DOHH2 (cell line): ENCODE data around the gene NEDD4L.

Experiments used
- H3F3A ChIP-seq: fragments of 200-600 bp; sonication (generic), shearing (Covaris generic); 2 replicates; pipeline ENCODE4 v1.6.0; 2016; ENCODE audit warnings: antibody characterized with exemption, mild to moderate bottlenecking; ENCODE audit not compliant: control insufficient read depth, insufficient read depth
- H3K27ac ChIP-seq: fragments of 200-600 bp; sonication (generic); 2 replicates; pipeline ENCODE4 v1.5.1; 2014; ENCODE audit warnings: low read depth, mild to moderate bottlenecking, low read length, moderate library complexity
- H3K27me3 ChIP-seq: fragments of 200-600 bp; sonication (generic); 2 replicates; pipeline ENCODE4 v1.6.1; 2014; ENCODE audit warnings: mild to moderate bottlenecking, low read length, mixed read lengths; ENCODE audit not compliant: control insufficient read depth
- H3K36me3 ChIP-seq: fragments of 200-600 bp; sonication (generic); 2 replicates; pipeline ENCODE4 v1.6.1; 2014; ENCODE audit warnings: mild to moderate bottlenecking, low read length, moderate library complexity, mixed read lengths; ENCODE audit not compliant: control insufficient read depth
- H3K4me1 ChIP-seq: fragments of 200-600 bp; sonication (generic); 2 replicates; pipeline ENCODE4 v1.6.1; 2014; ENCODE audit warnings: mild to moderate bottlenecking, low read length, mixed read lengths; ENCODE audit not compliant: control insufficient read depth
- H3K4me2 ChIP-seq: fragments of 200-600 bp; sonication (generic); 2 replicates; pipeline ENCODE4 v1.6.0; 2014; ENCODE audit warnings: mild to moderate bottlenecking, low read length, moderate library complexity
- H3K4me3 ChIP-seq: fragments of 200-600 bp; sonication (generic); 2 replicates; pipeline ENCODE4 v1.5.1; 2014; ENCODE audit warnings: mild to moderate bottlenecking, low read length, mixed read lengths
- H3K79me2 ChIP-seq: fragments of 200-600 bp; sonication (generic); 2 replicates; pipeline ENCODE4 v1.6.1; 2014; ENCODE audit warnings: mild to moderate bottlenecking, low read length, mixed read lengths; ENCODE audit not compliant: control insufficient read depth
- H3K9me2 ChIP-seq: fragments of 200-600 bp; sonication (generic); replicated peaks from 2 replicates; pipeline ENCODE4 v1.6.1; 2014; ENCODE audit warnings: mild to moderate bottlenecking, low read length, mixed read lengths; ENCODE audit not compliant: control insufficient read depth
- H3K9me3 ChIP-seq: fragments of 200-600 bp; sonication (generic); 2 replicates; pipeline ENCODE4 v1.6.1; 2014; ENCODE audit warnings: antibody characterized with exemption, low read length, mixed read lengths; ENCODE audit not compliant: control insufficient read depth, insufficient read depth
- H4K20me1 ChIP-seq: fragments of 200-600 bp; sonication (generic); 2 replicates; pipeline ENCODE4 v1.6.0; 2014; ENCODE audit warnings: low read depth, mild to moderate bottlenecking, antibody characterized with exemption, low read length, moderate library complexity; ENCODE audit not compliant: control insufficient read depth, insufficient read depth
- EZH2phosphoT487 ChIP-seq: fragments of 200-600 bp; sonication (generic); IDR thresholded peaks from 2 replicates; pipeline ENCODE4 v1.6.1; 2017; ENCODE audit warnings: borderline replicate concordance, mild to moderate bottlenecking, antibody characterized with exemption, low read length, moderate library complexity, mixed read lengths
- TF ChIP-seq, protein P1 (sequence below): fragments of 200-600 bp; sonication (generic); IDR thresholded peaks from one replicate; pipeline ENCODE4 v1.5.1; 2014; ENCODE audit warnings: antibody characterized with exemption, mild to moderate bottlenecking, low read depth, low read length; ENCODE audit not compliant: poor library complexity, severe bottlenecking

The NEDD4L gene

DNA sequence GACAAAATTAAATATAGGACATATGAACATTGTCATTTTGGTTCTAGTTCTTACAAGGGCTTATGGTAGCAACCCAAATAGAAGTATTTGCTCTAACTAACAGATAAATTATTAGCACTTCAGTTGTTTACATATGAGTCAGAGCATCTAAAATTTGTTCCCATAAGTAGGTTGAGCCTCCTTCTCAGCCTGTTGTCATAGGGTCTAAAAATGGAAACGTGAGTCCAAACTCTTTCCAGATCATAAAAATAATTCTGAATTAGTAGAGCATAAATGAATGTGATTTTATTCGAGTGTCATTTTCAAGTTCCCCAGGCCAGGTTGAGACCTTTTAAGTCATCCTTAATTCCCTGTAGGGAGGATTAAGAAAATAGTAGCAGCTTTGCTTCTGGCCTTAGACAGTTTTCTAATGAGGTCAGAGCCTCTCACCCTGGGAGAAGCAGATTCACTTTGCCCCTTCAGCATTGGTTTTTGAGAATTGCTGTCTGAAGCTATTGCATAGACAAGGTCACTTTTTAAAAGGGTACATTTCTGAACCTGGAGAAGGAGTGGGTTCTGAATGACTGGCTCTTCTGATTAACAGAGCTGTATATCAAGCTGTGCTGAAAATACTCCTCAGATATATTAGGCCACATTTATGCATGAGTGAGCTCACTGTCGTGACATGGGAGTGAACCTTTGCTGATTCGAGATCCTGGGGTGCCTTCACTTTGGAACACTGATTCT lies 164.3 kb downstream of the NEDD4L start:
- Histone ChIP-seq H4K20me1 (no peaks in the 10 kb centered on the region), H3F3A (peaks cover 21% of the 10 kb centered on the region), H3K4me2 (peak overlapping the region; percentile 65), H3K36me3 (no peaks in the 10 kb centered on the region), H3K79me2 (peaks cover 39% of the 10 kb centered on the region), H3K27me3 (no peaks in the 10 kb centered on the region), H3K27ac (peak overlapping the region; percentile 80), H3K4me3 (peak overlapping the region; percentile 54), H3K9me2 (no peaks in the 10 kb centered on the region), H3K4me1 (peaks cover 60% of the 10 kb centered on the region), H3K9me3 (no peaks in the 10 kb centered on the region)
- TF ChIP-seq, protein P1, sequence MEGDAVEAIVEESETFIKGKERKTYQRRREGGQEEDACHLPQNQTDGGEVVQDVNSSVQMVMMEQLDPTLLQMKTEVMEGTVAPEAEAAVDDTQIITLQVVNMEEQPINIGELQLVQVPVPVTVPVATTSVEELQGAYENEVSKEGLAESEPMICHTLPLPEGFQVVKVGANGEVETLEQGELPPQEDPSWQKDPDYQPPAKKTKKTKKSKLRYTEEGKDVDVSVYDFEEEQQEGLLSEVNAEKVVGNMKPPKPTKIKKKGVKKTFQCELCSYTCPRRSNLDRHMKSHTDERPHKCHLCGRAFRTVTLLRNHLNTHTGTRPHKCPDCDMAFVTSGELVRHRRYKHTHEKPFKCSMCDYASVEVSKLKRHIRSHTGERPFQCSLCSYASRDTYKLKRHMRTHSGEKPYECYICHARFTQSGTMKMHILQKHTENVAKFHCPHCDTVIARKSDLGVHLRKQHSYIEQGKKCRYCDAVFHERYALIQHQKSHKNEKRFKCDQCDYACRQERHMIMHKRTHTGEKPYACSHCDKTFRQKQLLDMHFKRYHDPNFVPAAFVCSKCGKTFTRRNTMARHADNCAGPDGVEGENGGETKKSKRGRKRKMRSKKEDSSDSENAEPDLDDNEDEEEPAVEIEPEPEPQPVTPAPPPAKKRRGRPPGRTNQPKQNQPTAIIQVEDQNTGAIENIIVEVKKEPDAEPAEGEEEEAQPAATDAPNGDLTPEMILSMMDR, result no peak

DNA sequence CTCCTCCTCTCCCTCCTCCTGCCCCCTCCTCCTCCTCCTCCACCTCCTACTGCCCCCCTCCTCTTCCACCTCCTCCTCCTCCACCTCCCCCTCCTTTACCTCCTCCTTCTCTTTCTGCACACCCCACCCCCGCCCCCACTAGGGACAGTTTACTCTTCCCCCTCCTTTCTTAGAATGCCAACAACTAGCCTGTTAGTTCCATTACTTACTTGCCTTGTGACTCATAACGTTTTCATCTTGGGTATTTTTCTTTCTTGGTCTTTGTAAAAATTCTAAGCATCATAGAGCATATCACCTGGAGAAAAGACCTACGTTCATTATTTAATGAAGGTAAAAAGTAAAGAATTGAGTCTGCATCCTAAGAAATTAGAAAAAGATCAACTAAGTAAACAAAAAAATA lies 165.3 kb downstream of the NEDD4L start:
- peaks cover 21% of the 10 kb centered on the region for H3F3A ChIP-seq
- H3K4me1 ChIP-seq, result peaks cover 68% of the 10 kb centered on the region
- H3K27me3 ChIP-seq, result no peaks in the 10 kb centered on the region
- no peak overlapping the region for H3K4me2 ChIP-seq
- TF ChIP-seq, protein P1, result no peak
- no peak for TF ChIP-seq EZH2phosphoT487
- H3K9me2 ChIP-seq, result no peaks in the 10 kb centered on the region
- H4K20me1 ChIP-seq, result no peaks in the 10 kb centered on the region
- peaks cover 46% of the 10 kb centered on the region for H3K79me2 ChIP-seq
- no peaks in the 10 kb centered on the region for H3K36me3 ChIP-seq
- no peak overlapping the region for H3K27ac ChIP-seq
- no peaks in the 10 kb centered on the region for H3K9me3 ChIP-seq
- H3K4me3 ChIP-seq, result no peak overlapping the region

DNA sequence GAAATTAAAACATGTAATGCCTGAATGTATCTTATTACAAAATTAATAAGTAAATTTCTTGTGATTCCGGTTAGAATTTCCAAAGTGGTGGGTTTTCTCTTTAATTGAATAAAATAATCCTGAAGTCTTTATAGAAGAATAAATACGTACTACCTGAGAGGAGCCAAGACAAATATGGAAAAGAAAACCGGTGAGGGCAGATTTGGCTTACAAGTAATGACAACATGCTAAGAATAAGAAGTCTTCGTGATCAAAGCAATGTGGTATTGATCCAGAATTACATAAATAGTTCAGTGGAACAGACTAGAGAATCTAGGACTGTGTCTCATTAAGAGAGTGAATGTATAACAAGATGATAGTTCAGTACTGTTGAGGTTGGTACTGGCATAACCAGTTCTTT lies 167.5 kb downstream of the NEDD4L start:
- Histone ChIP-seq H3K4me2 (no peak overlapping the region), H3K27ac (no peak overlapping the region), H3K27me3 (no peaks in the 10 kb centered on the region), H3K4me3 (no peak overlapping the region), H3K79me2 (peaks cover 45% of the 10 kb centered on the region), H4K20me1 (no peaks in the 10 kb centered on the region), H3K9me3 (no peaks in the 10 kb centered on the region), H3K9me2 (no peaks in the 10 kb centered on the region), H3F3A (peaks cover 21% of the 10 kb centered on the region; the same call in 1 of the 2 replicates), H3K36me3 (no peaks in the 10 kb centered on the region), H3K4me1 (peaks cover 67% of the 10 kb centered on the region)
- TF ChIP-seq, protein P1, result no peak
- no peak for TF ChIP-seq EZH2phosphoT487
